ENCODE measurements around the gene MCRIP2.

DNA sequence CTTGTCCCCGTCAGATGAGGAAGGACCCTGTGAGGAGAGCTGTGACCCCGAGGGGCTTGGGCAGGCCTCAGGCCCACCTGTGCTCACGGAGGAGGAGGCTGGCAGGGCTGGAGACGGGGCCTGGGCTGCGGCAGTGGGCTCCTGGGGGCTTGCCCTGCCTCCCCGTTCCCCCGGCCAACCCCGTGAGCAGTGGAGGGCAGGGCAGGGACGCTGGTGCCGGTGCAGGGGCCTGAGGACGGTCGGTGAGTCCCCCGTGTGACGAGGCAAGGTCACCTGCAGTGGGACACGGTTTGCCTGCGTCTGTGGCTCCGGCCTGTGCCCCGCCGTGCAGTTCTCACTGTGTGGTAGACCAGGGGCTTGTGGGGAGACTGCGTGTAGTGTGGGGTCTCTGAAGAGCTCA is 18.0 kb downstream of the MCRIP2 start:
- TF ChIP-seq, protein P1, sequence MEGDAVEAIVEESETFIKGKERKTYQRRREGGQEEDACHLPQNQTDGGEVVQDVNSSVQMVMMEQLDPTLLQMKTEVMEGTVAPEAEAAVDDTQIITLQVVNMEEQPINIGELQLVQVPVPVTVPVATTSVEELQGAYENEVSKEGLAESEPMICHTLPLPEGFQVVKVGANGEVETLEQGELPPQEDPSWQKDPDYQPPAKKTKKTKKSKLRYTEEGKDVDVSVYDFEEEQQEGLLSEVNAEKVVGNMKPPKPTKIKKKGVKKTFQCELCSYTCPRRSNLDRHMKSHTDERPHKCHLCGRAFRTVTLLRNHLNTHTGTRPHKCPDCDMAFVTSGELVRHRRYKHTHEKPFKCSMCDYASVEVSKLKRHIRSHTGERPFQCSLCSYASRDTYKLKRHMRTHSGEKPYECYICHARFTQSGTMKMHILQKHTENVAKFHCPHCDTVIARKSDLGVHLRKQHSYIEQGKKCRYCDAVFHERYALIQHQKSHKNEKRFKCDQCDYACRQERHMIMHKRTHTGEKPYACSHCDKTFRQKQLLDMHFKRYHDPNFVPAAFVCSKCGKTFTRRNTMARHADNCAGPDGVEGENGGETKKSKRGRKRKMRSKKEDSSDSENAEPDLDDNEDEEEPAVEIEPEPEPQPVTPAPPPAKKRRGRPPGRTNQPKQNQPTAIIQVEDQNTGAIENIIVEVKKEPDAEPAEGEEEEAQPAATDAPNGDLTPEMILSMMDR (IDR thresholded peaks at IDR 0.05) = no peak
- TF ChIP-seq POLR2A (IDR thresholded peaks at IDR 0.05) = no peak

All from adrenal gland (tissue), 5 donors.